NCI-H345 treated with DMSO at 0.1 percent for 48 hours (cell line): Measurements from ENCODE around the gene PKD1L1.

Source experiments
- DNase-seq: peaks from one replicate; lab custom pipeline; 2025; ENCODE audit not compliant: unreplicated experiment; lab: John Stamatoyannopoulos, UW

PKD1L1 gene

GRCh38 chr7:47827351-47827756, 120.9 kb downstream of the PKD1L1 start:
- DNase-seq, result no peak

- no peak for DNase-seq
These were observed 121.5 kb downstream of the PKD1L1 start for GRCh38 chr7:47826754-47827153.

GRCh38 chr7:47819607-47819920, 128.7 kb downstream of the PKD1L1 start:
- no peak for DNase-seq

DNA sequence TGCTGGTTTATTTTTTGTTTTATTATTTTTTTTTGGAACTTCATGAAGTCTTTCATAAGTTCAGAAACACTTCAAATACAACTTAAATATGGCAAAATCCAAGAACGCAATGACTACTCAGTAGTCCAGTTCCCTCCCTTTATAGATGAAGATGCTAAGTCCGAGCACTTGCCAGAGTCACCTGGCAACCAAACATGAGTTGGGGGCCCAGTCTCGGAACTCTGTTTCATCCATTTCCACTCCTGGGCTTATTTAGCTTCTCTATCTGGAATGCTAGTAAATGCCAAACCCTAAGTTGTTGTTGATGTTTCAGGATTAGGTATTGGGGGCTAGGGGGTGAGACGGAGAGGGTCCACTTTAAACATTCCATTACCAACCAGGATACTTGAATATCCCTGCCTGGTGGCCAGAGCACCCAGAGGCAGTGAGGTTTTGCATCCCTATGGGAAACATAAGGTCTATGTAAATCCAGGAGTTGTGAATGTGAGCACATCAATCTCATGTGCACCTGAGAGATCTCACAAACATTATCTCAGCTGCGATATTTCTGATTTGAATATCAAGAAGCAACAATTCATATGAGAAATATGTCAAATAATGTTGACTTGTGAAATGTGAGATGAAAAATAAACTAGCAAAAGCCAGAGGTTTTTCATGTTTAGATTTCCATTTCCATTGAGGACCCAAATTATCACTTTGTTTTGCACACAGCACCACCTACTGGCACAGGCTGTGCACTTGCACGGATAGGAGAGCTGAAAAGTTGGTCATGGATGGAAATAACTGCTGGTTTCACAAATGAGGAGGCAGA, 129.3 kb downstream of the PKD1L1 start:
- peak; percentile 34 for DNase-seq

DNA sequence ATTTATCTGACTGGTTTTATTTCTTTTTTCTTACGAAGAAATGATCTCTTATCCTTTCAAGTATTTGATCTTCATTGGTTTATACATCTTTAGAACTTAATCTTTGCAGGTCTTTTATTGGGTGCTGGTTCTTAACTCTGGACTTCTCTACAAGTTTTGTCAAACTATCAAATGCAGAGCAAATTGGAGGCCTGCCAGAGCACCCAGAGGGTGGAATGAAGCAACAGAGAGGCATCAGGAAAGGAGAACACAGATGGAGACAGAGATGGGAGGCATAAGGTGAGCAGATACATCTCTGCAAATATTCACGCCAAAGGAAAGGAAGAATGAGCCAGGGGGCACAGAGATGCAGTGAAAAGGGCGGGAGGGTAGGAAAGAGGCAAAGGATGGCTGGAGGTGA, 130.3 kb downstream of the PKD1L1 start:
- DNase-seq, result no peak

DNA sequence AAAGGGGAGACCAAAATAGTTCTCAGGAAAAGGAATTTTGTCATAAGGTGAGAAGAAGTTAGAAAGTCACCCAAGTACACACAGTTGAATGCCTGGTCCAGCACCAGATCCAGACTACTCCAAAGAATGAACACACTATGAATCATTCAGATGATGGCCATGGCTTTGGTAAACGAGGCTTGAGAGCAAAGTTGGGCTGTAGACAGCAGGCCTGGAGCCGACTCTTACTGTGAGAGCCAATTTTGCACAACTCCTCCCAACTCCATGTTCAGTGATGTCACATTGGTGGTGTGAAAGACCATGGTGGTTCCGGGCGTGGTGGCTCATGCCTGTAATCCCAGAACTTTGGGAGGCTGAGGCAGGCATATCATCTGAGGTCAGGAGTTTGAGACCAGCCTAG, 131.6 kb downstream of the PKD1L1 start:
- no peak for DNase-seq

DNA sequence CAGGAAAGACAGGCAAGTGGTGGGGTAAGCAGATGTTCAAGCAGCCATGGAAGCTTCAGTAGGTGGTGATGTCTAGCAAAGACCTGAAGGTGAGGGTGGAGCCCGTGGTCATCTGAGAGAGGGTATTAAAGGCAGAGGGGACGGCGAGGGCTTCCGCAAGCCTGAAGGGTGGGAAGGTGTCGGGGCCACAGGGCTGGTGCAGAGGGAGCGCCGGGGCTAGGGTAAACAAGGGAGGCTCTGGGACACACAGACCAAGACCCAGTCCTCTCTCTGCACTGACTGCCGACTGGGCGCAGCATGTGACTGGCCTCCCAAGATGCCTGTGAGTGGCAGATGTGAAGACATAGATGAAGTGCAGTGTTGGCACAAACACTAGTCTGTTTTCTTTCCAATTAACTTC, 132.4 kb downstream of the PKD1L1 start:
- DNase-seq, result no peak

GRCh38 chr7:47814905-47815613, 133.2 kb downstream of the PKD1L1 start:
- DNase-seq, result no peak

GRCh38 chr7:47813620-47814260, 134.5 kb downstream of the PKD1L1 start:
- DNase-seq, result no peak

GRCh38 chr7:47812429-47813136, 135.7 kb downstream of the PKD1L1 start:
- DNase-seq, result no peak

- DNase-seq, result no peak
These were observed 136.5 kb downstream of the PKD1L1 start for GRCh38 chr7:47811632-47812380.

DNA sequence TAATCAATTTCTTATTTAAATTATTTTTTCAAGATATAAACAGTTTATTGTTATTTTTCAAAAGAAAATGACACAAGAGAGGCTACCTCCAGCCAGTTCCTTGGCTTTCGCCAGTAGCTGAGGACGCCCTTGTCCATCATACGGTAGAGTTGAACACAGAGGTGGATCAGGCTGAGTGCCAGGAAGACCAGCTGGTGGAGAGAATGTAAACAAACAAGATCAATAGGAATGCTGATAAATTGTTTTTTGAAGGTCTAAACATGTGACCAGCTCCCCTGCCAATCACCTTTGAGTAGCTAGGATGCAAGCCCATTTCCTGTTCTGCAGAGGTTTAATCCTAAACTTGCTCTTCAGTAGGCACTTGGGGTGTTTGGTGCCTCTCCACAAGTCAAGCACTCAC, 138.9 kb downstream of the PKD1L1 start:
- no peak for DNase-seq

DNA sequence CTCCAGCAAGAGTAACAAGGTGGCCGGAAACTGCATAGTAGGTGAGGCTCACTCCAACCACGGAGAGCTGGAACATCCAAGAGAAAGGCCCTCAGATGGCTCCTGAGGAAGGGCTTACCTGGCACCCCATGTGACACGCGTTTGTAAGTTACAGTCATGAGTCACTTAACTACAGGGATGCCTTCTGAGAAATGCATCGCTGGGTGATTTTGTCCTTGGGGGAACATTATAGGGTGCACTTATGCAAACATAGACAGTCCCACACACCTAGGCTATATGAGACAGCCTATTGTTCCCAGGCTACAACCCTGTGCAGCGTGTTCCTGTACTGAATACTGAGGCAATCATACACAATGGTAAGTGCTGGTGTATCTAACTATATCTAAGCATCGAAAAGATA, 139.9 kb downstream of the PKD1L1 start:
- DNase-seq, result no peak

DNA sequence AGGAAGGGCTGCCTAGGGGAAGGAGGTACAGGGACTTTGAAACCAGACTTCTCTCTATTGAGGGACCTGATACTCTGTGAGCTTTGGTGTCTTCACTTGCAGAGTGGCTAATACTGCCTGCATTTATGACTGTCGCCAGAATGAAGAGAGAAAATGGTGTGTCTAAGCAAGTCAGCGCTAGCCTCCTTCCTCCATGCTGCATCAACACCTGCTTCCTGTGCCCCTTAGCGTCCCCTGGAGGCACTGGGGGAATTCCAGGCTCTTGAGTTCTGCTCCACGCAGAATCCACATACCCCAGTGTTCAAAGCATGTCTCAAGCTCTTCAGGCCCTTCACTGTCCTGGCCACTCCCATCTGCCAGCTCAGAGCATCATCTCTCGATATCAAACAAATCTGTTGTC, 140.5 kb downstream of the PKD1L1 start:
- no peak for DNase-seq

DNA sequence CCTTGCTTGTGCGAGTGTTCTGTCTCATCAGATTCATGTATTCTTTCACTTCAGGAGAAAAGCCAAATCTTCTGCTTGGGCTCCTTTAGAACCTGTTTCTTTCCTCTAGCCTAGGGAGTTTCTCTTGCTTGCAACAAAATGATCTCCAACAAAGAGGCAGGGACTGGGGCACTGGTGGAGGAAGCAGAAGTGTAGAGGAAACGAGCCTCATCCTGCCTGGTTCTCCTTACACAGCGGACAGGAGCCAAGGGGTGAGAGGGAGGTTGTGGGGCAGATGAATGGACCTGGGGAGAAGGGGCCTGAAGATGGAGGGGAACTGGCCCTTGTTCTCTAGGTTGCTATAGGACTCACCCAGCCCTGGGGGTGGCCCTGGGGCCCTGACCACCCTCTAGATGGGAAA, 141.1 kb downstream of the PKD1L1 start:
- DNase-seq, result no peak

- no peak for DNase-seq
These were observed 141.6 kb downstream of the PKD1L1 start for GRCh38 chr7:47806701-47807103.

DNA sequence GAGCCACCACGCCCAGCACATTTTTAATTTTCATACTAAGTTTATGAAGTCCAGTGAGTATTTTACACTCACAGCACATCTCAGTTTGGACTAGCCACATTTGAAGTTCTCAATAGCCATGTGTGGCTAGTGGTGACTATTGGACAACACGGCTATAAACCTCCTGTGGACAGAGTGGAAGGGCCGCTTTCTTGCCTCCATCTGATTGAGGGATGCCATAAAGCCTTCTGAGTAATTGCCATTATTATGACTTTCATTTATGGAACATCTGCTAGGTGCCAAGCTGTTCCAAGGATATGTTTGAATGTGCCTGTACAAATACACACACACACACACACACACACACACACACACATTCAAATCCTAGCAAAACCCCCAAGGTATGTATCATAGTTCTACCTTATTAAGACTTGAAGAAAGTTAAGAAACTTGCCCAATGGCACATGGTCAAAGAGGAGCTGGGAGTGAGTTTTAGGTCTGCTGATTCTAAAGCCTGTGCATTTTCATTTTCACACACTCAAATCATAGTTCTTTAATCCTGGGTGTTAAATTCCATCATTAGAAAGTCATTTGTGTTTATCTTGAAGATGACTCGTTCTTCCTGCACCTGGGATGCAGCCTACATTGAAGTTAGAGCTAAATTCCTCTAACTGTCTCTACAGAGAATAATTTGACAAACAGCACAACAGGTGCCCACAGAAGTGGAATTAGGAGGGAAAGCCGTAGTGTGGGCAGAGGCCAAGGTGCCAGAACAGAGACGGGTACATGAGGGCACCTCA, 143.3 kb downstream of the PKD1L1 start:
- DNase-seq, result no peak

- DNase-seq, result no peak
These were observed 144.4 kb downstream of the PKD1L1 start for GRCh38 chr7:47803846-47804245.

DNA sequence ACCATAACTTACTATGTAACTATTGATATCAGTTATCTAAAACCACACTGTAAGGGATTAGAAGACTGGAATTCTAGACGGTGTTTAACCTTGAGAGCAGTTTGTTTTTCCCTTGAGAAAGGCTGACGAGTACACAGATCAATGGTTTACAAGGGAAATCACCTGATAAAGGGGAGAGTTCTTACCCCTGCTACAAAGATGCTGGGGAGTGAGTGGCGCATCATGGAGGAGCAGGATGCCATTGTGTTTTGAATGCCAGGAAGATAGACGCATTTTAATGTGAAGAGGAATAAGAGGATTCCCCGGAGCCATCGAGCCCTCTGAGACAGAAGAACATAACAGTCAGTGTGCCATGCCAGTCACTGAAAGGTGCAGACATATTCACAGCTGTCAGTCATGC, 145.2 kb downstream of the PKD1L1 start:
- DNase-seq, result peak; percentile 45

DNA sequence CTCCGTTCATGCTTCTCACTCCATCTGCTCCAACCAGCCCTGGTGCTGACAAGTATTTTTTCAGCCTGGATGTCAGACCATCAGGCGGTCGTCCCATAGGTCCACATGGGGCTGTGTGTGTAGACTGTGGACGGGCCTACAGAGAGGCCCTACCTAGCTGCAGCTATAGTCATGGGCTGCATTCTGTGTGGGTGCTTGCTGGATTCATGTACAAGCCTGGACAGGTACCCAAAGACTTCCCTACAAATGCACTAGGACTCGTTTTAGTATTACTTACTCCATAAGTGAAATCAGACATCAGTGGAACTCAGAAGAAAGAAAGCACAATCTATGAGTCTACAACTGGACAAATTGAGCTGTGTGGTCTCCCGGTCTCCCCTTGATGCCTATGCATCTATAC, 146.8 kb downstream of the PKD1L1 start:
- DNase-seq, result no peak
